ENCODE measurements around the gene KCNMB4.

Gene KCNMB4

DNA sequence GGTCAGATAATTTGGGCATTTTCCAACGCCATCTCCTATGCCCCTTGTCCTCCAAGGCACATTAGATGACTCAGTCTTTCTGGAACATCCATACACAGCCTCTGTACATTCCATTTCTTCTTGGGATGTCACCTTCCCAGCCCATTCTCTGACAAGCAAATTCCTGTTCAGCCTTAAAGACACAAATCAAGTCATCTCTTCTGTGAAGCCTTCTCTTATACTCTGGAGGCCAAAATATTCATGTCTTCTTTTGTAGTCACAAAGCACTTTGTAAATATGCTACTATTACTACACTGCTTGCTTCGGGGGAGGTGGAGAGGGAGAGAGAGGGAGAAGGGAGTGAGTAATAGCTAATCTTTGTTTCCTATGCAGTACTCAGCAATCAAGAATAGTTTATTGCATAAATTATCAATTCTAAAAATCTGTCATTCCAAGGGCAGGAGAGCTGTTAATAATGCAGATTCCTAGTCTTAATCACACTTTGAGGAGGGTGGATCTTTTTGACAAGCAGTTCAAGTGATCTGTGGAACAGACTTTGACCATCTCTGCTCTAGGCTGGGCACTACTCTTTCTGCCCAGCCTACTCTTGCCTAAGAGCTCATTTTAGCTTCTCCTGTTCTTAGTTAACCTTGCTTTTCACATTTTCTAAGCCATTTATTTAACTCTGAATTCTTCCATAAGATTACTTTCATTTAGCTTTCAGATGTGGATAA lies 27.9 kb downstream of the KCNMB4 start:
- TF ChIP-seq, protein P1, sequence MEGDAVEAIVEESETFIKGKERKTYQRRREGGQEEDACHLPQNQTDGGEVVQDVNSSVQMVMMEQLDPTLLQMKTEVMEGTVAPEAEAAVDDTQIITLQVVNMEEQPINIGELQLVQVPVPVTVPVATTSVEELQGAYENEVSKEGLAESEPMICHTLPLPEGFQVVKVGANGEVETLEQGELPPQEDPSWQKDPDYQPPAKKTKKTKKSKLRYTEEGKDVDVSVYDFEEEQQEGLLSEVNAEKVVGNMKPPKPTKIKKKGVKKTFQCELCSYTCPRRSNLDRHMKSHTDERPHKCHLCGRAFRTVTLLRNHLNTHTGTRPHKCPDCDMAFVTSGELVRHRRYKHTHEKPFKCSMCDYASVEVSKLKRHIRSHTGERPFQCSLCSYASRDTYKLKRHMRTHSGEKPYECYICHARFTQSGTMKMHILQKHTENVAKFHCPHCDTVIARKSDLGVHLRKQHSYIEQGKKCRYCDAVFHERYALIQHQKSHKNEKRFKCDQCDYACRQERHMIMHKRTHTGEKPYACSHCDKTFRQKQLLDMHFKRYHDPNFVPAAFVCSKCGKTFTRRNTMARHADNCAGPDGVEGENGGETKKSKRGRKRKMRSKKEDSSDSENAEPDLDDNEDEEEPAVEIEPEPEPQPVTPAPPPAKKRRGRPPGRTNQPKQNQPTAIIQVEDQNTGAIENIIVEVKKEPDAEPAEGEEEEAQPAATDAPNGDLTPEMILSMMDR (IDR thresholded peaks at IDR 0.05; ENCODE audit: insufficient read depth, low read depth, low read length, missing control alignments), result no peak
- peak; percentile 60 for DNase-seq (ENCODE audit: low read depth)
- no peak overlapping the region for H3K4me3 ChIP-seq (ENCODE audit: low read length)

DNA sequence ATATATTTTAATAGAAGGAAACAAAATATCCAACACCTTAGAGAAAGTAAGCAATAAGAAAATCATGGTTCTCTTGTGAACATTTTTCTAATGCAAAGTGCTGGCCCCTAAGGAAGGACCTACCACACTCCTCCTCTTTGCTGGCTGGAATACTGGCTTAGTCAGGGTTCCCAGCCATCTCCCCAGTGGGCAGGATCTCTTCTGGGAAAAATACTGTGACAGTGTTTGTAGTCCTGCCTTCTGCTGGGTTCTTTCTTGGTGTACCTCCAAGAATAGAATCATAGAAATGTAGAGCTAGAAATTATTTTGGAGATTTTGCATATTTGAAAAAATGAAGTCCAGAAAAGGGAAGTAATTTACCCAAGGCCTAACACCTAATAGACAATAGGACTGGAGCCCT lies 31.9 kb downstream of the KCNMB4 start:
- no peak overlapping the region for H3K4me3 ChIP-seq (ENCODE audit: low read length)
- TF ChIP-seq, protein P1 (IDR thresholded peaks at IDR 0.05; ENCODE audit: insufficient read depth, low read depth, low read length, missing control alignments), result no peak
- DNase-seq (ENCODE audit: low read depth), result no peak

DNA sequence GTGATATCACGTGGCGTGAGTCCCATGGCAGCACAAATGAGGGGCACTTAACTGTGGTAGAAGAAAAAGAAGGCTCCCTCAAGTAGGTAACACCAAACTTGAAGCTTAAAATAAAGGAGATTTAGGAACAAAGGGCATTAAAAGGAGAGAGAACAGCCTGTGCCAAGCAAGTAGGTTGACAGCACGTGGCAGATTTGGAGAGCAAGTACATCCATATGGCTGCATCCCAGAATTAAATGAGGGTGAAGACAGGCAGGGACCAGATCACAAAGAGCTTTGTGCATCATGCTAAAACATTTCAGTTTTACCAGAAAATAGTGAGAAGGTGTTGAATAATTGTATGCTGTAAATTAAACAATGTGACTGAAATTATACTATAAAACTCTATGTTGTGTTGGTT lies 32.8 kb downstream of the KCNMB4 start:
- no peak overlapping the region for H3K4me3 ChIP-seq (ENCODE audit: low read length)
- DNase-seq (ENCODE audit: low read depth), result no peak
- TF ChIP-seq, protein P1 (IDR thresholded peaks at IDR 0.05; ENCODE audit: insufficient read depth, low read depth, low read length, missing control alignments), result no peak

DNA sequence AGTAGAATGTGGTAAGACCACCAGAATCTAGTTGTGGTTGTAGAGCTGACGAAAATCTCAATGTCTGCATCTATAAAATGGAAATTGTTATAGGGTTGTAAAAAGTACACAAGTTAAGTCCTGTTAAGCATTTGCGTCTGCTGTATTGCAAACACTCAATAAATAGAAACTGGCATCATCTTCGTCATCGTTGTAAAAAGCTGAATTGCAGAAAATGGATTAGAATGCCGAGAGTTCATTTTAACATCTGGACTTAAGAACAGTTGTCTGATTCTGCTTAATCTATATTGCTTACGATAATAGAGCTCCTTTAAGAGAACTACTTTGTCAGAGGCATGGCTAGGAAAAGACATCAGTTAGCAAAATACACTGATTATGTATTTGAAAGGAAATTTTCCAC lies 33.2 kb downstream of the KCNMB4 start:
- no peak for DNase-seq (ENCODE audit: low read depth)
- TF ChIP-seq, protein P1 (IDR thresholded peaks at IDR 0.05; ENCODE audit: insufficient read depth, low read depth, low read length, missing control alignments), result no peak
- no peak overlapping the region for H3K4me3 ChIP-seq (ENCODE audit: low read length)

DNA sequence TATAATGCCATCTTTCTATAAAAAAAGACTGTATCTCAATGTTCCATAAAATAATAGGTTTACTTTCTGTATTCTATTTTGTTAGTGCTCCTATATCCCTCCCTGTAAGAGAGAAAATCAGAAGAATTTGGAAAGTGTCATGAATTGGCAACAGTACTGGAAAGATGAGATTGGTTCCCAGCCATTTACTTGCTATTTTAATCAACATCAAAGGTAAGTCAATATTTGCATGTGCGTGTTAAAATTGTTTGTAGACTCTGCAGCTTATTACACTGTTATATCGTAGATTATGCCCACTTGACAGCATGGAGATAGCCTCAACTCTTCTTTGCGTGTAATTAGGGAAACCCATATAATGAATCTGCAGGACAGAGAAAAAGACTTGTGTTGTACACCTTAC lies 34.0 kb downstream of the KCNMB4 start:
- TF ChIP-seq, protein P1 (IDR thresholded peaks at IDR 0.05; ENCODE audit: insufficient read depth, low read depth, low read length, missing control alignments), result no peak
- DNase-seq (ENCODE audit: low read depth), result no peak
- H3K4me3 ChIP-seq (ENCODE audit: low read length), result no peak overlapping the region

DNA sequence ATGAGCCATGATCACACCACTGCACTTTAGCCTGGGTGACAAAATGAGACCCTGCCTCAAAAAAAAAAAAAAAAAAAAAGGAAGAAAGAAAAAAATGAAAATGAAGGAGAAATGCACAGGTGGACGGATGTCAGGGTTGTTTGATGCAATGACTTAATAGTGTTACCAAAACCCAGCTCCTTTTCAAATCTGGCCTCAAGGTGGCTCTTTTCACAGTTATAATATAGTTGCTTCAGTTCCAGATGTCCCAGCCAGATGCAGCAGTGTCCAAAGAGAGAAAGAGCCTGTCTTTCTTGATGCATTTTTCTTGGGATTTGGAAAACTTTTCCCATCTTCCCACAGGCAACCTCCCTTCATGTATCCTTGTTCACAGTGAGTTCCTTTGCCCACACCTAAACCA lies 36.5 kb downstream of the KCNMB4 start:
- no peak overlapping the region for H3K4me3 ChIP-seq (ENCODE audit: low read length)
- TF ChIP-seq, protein P1 (IDR thresholded peaks at IDR 0.05; ENCODE audit: insufficient read depth, low read depth, low read length, missing control alignments), result no peak
- DNase-seq (ENCODE audit: low read depth), result peak; percentile 11

DNA sequence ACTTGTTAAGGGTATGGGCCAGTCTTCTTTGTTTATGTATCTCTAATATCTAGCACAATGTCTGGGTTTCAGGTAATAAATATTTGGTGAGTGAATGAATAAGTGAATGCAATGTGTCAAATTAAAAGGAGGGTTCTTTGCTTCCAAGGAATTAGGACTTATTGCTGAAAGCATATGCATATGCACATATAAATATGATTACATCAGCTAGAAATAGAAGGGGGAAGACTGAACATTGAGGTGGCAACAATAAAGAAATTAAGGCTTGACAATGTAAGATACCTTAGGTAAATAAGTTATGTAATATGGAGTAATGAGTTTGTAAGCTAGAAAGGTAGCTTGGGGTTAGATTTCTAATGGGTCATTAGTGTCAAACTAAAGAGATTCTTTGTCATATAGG lies 37.7 kb downstream of the KCNMB4 start:
- no peak overlapping the region for H3K4me3 ChIP-seq (ENCODE audit: low read length)
- TF ChIP-seq, protein P1 (IDR thresholded peaks at IDR 0.05; ENCODE audit: insufficient read depth, low read depth, low read length, missing control alignments), result no peak
- no peak for DNase-seq (ENCODE audit: low read depth)

All from epithelial cell of esophagus (primary cell).